ENCODE results near the gene MFN2.
A peak's percentile ranks its signal among the peaks of the same experiment; 100 is the strongest.

MFN2 gene

DNA sequence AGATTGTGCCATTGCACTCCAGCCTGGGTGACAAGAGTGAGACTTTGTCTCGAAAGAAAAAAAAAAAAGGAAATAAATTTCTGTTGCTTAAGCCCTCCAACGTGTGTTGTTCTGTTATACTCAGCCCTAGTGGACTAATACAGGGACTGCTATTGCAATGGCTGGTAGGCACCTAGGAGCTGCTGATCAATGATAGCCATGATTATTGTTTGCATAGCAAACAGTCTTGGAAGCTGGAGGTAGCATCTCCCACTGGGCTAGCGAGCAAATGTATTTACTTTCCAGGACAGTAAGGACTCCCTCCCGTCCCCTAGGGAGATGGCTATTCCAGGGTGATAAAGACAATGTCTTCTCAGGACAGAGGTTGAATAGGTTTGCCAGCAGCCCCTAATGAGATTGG lies 69.4 kb downstream of the MFN2 start:
- DNase-seq (ENCODE audit: low read depth in 2 of 2), result no peak

DNA sequence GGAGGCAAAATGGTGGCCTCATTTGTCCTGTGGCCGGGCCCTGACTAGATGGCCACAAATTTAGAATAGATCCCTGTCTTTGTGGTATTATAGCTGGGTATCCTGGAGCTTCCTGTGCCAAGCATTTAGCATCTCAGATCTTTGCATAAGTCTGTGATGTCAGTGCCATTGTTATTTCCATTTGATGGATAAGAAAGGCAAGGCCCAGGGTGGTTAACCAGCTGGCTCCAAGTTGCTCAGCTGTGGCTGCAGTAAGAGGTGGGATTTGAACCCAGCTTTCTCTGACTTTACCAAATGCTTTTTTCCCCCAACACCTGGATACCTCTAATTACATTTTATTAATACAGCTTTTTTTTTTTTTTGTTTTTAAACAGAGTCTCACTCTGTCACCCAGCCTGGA lies 71.1 kb downstream of the MFN2 start:
- no peak for DNase-seq (ENCODE audit: low read depth in 2 of 2)

DNA sequence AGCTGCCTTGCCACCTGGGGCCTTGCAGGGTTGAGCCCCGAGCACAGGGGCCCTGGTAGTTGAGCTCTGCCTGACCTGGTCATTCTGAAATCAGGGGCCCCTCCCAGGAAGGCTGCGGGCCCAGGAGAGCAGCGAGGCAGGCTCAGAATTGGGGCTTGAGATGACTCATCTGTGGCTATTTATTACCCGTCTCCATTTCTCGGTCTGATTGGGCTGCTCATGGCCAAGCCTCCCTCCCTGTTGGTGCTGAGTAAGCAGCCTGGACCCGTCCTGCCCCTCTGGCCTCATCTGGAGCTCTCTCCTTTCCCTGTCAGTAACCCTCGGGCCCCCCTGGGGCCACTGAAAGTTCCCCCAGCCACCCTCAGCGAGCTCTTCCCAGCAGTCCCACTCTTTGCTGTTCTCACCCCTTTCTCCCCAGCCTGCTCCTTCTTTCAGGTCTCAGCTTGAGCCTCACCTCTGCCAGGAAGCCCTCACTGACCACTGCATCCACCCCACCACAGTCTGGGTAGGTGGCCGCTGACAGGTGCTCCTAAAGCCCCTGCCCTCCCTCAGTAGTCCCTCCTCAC lies 71.8 kb downstream of the MFN2 start:
- DNase-seq (ENCODE audit: low read depth in 2 of 2), result peak; percentile 26 to 34

DNA sequence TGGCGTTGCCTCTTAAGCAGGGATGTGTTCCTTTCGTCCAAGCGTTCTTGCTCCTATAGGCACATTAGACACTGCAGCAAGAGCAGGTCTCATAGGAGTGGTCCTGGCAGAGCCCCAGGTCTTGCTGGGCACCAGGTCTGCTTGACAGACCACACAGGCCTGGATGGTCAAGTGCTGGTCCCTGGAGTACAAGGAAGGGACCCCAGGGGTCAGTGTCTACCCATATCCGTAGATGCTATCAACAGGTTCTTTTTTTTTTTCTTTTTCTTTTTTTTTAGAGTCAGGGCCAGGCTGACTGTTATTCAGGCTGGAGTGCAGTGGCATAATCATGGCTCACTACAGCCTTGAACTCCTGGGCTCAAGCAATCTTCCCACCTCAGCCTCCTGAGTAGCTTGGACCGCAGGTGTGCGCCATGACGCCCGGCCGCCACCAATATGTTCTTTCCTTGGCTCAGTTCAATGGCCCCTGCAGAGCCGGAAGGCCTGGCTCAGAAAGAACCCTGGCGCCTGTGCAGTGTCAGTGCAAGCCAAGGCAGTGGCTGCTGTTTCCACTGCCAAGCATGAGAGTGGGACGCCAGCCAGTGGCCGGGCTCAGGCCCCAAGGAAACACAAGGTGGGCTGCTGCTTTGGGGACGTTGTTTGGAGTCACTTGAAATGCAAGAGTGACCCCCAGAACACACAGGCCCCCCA lies 72.9 kb downstream of the MFN2 start:
- DNase-seq (ENCODE audit: low read depth in 2 of 2), result no peak

DNA sequence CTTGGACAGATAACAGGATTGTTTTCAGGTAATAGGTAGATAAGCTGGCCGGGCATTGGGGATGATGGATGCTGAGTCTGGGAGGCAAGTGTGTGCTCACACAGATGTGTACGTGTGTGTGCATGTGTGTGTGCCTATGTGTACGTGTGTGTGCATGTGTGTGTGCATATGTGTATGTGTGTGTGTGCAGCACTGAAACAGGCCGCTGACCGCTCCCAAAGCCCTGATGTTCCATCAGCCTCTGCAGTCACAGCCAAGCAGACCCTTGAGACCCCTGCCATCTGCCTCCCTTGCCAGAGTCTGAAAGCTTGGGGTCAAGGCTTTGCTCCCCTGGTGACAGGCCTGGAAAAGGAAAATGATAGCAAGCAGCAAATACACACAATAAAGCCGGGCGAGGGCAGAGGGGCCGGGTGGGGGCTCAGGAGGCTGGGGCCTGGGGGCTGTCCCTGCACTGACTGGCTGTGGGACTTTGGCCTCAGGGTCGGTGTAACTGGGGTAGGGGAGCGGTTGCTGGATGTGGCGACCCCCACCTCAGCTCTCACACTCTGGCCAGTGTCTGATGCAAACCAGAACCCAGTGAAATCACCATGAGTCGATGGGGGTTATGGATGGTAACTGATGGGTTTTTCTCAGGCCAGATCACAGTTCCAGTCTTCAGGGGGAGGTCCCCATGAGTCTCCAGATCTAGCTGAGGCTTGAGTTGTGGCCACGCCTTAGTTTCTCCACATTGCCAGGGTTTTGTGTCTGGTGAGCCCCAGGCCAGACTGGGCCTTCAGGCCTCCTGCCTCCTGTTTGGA lies 73.7 kb downstream of the MFN2 start:
- DNase-seq (ENCODE audit: low read depth in 2 of 2), result no peak

DNA sequence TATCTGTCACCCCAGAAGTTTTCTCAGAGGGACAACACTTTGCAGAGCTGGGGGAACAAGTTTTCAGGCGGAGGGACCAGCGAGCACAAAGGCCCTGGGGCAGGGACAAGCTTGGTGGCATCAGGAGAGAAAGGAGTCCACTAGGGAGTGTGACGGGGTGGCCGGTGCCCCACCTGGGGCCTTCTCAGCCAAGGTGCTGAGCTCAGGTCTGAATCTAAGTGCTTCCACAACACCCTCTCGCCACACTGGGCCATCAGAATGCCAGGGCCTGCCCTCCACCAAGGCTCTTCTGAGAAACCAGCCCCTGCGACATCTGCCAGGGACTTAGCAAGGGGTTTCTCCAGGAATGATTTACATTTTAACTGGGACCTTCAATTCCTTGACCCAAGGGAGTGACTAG lies 75.0 kb downstream of the MFN2 start:
- no peak for DNase-seq (ENCODE audit: low read depth in 2 of 2)

DNA sequence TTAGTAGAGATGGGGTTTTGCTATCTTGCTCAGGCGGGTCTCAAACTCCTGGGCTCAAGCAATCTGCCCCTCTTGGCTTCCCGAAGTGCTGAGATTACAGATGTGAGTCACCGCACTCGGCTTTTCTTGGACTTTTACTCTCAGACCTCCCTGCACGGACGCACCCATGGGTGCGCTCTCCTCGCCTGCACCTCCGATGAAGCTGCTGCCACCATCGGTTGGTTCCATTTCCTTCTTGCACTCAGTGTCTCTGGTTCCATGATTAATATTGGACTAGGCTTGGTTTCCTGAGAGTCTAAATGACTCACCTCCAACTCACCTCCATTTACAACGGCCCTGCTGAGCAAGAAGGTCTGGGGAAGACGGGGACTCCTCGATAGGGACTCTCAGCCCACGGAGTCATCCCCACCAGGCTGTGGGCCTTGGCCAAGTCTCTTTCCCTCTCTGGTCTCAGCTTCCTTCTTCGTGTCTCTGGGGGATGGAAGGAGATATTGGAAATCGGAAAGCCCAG lies 76.1 kb downstream of the MFN2 start:
- DNase-seq (ENCODE audit: low read depth in 2 of 2), result no peak

DNA sequence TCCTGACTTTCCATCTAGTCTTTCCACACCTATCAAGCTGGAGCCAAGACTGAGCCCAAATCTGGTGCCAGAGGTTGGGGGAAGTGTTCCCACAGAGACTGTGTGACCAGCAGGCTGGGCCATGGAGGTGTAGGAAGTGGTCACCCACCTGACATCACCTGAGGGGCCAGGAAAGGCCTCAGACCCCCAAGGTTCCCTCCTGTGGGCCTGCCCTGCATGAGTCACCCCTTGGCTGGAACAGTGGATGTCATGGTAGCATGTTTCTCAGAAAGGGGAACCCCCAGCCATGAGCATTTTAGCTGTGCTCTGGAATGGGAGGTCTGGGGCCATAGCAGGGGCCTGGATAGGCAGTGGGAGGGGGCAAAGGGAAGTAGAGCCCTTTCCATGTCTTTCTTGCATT lies 77.1 kb downstream of the MFN2 start:
- DNase-seq (ENCODE audit: low read depth in 2 of 2), result no peak

DNA sequence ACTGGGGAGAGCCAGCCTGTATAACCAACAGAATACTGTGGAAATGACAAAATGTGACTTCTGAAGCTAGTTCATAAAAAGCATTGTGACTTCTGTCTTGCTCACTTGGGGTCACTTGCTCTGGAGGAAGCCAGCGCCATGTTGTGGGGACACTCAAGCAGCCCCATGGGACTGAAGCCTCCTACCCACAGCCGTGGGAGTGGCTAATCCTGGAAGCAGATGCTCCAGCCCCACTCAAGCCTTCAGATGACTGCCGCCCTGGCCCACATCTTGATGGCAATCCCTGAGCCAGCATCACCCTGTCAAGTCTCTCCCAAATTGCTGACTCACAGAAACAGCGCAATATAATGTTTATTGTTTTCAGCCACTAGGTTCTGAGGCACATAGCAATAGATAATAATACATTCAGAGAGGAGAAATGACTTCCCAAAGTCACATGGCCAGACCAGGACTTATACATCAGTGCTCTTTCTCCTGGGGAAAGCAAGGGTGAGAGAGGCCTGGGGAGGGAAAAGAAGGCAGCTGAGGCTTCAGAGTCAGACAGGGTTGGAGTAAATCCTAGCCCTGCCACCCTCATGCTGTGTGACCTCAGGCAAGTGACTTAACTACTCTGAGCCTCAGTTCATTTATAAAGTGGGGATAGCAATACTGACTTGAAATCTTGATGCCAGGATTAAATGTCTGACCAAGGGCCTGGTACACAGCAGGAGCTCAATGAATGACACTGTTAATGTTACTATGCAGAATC lies 77.9 kb downstream of the MFN2 start:
- DNase-seq (ENCODE audit: low read depth in 2 of 2), result no peak

DNA sequence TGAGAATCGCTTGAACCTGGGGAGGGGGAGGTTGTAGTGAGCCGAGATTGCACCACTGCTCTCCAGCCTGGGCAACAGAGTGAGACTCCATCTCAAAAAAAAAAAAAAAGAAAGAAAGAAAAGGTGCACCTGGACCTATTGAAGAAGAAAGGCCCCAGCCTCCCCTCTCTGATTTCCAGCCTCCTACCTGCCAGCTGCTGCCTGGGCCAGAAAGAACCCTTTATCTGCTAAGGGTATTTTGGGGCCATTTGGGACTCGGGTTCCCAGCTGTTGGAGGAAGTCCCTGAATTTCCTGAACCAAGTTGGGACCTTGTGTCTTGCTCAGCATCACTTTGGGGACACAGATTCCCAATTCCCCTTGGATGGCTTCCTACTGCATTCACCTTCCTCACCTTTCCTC lies 79.0 kb downstream of the MFN2 start:
- no peak for DNase-seq (ENCODE audit: low read depth in 2 of 2)

DNA sequence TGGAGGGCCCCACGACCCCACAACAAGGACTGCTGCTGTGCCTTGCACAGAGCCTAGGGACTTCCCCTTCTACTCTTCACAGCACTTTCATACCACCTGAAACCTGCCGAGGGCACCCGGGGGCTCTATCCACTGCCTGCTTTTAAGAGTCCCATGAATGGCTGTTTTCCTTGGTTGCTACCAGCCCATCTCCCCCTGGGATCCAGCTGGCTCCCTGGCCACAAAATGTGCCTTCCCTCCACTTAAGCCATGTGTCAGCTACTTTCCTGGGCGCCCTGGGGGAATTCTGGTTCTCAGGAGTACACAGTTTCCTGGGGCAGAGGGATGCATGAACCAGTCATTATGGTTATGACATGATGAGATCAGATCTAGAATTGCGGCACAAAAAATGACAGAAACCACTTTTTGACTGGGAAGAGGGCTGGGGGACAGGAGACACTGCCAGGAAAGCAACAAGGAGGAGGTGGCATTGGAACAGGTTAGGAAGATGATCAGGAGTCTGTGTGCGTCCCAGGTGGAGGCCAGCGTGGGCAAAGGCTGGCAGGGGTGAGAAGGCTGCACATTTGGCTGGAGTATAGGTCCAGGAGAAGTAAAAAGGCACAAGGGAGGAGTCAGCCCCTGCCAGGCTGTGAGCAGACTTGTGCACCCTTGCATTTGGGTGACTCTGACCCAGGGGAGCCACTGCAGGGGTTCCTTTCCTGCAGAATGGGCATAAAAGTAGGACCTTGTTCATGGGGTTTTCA lies 79.6 kb downstream of the MFN2 start:
- no peak for DNase-seq (ENCODE audit: low read depth in 2 of 2)

DNA sequence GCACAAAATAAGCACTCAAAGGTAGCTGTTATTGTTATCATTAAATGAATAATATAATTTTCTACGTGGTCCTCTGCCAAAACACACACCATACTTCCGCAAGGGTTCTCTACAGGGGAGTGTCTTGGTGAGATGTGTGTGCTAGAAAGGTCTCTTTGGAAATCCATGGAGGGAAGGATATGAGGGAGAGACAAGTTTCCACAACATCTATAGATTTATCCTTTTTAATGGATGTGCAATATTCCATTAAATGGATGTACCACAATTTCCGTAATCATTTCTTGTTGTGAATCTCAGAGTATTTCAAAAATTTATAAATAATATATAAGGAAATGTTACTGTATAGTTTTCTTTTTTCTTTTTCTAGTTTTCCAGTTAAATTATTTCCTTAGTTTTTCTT lies 80.3 kb downstream of the MFN2 start:
- DNase-seq (ENCODE audit: low read depth in 2 of 2), result no peak
